Amniotic stem cell (primary cell): ENCODE data around the gene RBM4.
"Not testable (repeated sequence)": the region's sequence is repeated elsewhere in the genome, so short reads cannot be mapped to it uniquely, and the experiment has no call there.

Source experiments
- DNase-seq: peaks from one replicate; lab custom pipeline; 2025; lab: John Stamatoyannopoulos, UW

RBM4 gene

GRCh38 chr11:66617155-66617834, 21.2 kb upstream of the RBM4 start:
- no peak for DNase-seq

- DNase-seq = no peak
These were observed 19.4 kb upstream of the RBM4 start for GRCh38 chr11:66619080-66619554.

- DNase-seq = no peak
These were observed 14.1 kb upstream of the RBM4 start for GRCh38 chr11:66624450-66624849.

GRCh38 chr11:66625041-66625751, 13.3 kb upstream of the RBM4 start:
- DNase-seq = no peak

GRCh38 chr11:66625752-66626149, 12.8 kb upstream of the RBM4 start:
- DNase-seq = no peak

- no peak for DNase-seq
These were observed 12.1 kb upstream of the RBM4 start for GRCh38 chr11:66626382-66626781.

GRCh38 chr11:66626926-66627325, 11.6 kb upstream of the RBM4 start:
- no peak for DNase-seq

- no peak for DNase-seq
These were observed 10.4 kb upstream of the RBM4 start for GRCh38 chr11:66628061-66628603.

GRCh38 chr11:66629356-66629755, 9.1 kb upstream of the RBM4 start:
- DNase-seq = no peak

- DNase-seq = no peak
These were observed 6.6 kb upstream of the RBM4 start for GRCh38 chr11:66631883-66632282.

GRCh38 chr11:66632952-66633351, 5.6 kb upstream of the RBM4 start:
- DNase-seq = no peak

- no peak for DNase-seq
These were observed 2.1 kb upstream of the RBM4 start for GRCh38 chr11:66636411-66636810.

GRCh38 chr11:66637557-66638176, 836 bp upstream of the RBM4 start:
- DNase-seq = no peak

- DNase-seq = no peak
These were observed 737 bp downstream of the RBM4 start for GRCh38 chr11:66639066-66639813.

GRCh38 chr11:66639814-66640340, 1.4 kb downstream of the RBM4 start:
- not testable (repeated sequence) for DNase-seq

GRCh38 chr11:66641834-66642233, 3.3 kb downstream of the RBM4 start:
- no peak for DNase-seq

- no peak for DNase-seq
These were observed 5.4 kb downstream of the RBM4 start for GRCh38 chr11:66643745-66644437.

GRCh38 chr11:66646828-66647227, 8.3 kb downstream of the RBM4 start:
- no peak for DNase-seq

- no peak for DNase-seq
These were observed 11.4 kb downstream of the RBM4 start for GRCh38 chr11:66649903-66650302.

GRCh38 chr11:66651016-66651415, 12.5 kb downstream of the RBM4 start:
- DNase-seq = no peak

GRCh38 chr11:66652651-66653050, 14.1 kb downstream of the RBM4 start:
- no peak for DNase-seq
